PC-9 (cell line): ENCODE data around the gene TRAPPC5. TPM values are rescaled to one million over a fixed set of nuclear protein-coding genes. Genes with fewer than 3 reads are reported as not detected.
A peak's percentile ranks its signal among the peaks of the same experiment; 100 is the strongest.

Experiments
- BruUV-seq: library from RNA; stranded (reverse); fragments of 400-500 nt; replicated peaks from 2 replicates; lab custom pipeline; 2021; lab: Mats Ljungman, UMichigan
- CTCF ChIA-PET: fragments of 300-600 bp; sonication (Branson Sonifier 250); formaldehyde crosslinking; loops from one replicate; lab custom pipeline; 2022; ENCODE audit warnings: antibody characterized with exemption; lab: Charles Lee
- POLR2A ChIA-PET: fragments of 300-600 bp; sonication (Branson Sonifier 250); formaldehyde crosslinking; loops from one replicate; lab custom pipeline; 2022; ENCODE audit warnings: antibody characterized with exemption; ENCODE audit not compliant: unreplicated experiment; lab: Charles Lee
- DNase-seq, 2 experiments: peaks; one replicate each; pipeline versions ENCODE4 v3.0.0 to v3.0.0-alpha.2; 2015 to 2022; ENCODE audit warnings: mixed read lengths in 1 of 2
- H2AFZ ChIP-seq: fragments of 200-600 bp; sonication (generic); 2 replicates; pipeline ENCODE4 v1.8.1; 2017; ENCODE audit warnings: antibody characterized with exemption
- H3F3A ChIP-seq: fragments of 200-600 bp; sonication (generic); 2 replicates; pipeline ENCODE4 v1.8.1; 2017; ENCODE audit warnings: antibody characterized with exemption, mild to moderate bottlenecking, low read depth; ENCODE audit not compliant: insufficient read depth
- H3K27ac ChIP-seq: fragments of 200-600 bp; sonication (generic); 2 replicates; pipeline ENCODE4 v1.6.1; 2016; ENCODE audit warnings: mixed run types
- H3K27me3 ChIP-seq: fragments of 200-600 bp; sonication (generic); 2 replicates; pipeline ENCODE4 v1.6.1; 2016; ENCODE audit warnings: low read depth, mixed run types; ENCODE audit not compliant: insufficient read depth
- H3K36me3 ChIP-seq: fragments of 200-600 bp; sonication (generic); 2 replicates; pipeline ENCODE4 v1.6.1; 2016; ENCODE audit warnings: low read depth, mixed run types
- H3K4me1 ChIP-seq: fragments of 200-600 bp; sonication (generic); replicated peaks from 2 replicates; pipeline ENCODE4 v1.6.1; 2016; ENCODE audit warnings: mixed run types; ENCODE audit not compliant: insufficient read depth
- H3K4me2 ChIP-seq: fragments of 200-600 bp; sonication (generic); 2 replicates; pipeline ENCODE4 v1.6.1; 2017; ENCODE audit warnings: mixed run types
- H3K4me3 ChIP-seq: fragments of 200-600 bp; sonication (generic); 2 replicates; pipeline ENCODE4 v1.6.1; 2016; ENCODE audit warnings: mixed run types
- H3K79me2 ChIP-seq: fragments of 200-600 bp; sonication (generic); 2 replicates; pipeline ENCODE4 v1.6.1; 2017; ENCODE audit warnings: low read depth, mixed run types
- H3K9me2 ChIP-seq: fragments of 200-600 bp; sonication (generic); 2 replicates; pipeline ENCODE4 v1.8.1; 2017; ENCODE audit warnings: mild to moderate bottlenecking; ENCODE audit not compliant: insufficient read depth
- H3K9me3 ChIP-seq: fragments of 200-600 bp; sonication (generic); 2 replicates; pipeline ENCODE4 v1.8.1; 2016; ENCODE audit warnings: low read depth; ENCODE audit not compliant: insufficient read depth
- H4K20me1 ChIP-seq: fragments of 200-600 bp; sonication (generic); 2 replicates; pipeline ENCODE4 v1.8.1; 2017; ENCODE audit not compliant: insufficient read depth
- CTCF ChIP-seq: fragments of 200-600 bp; sonication (generic); conservative IDR thresholded peaks from 2 replicates; pipeline ENCODE4 v1.6.1; 2017; ENCODE audit warnings: mixed run types, antibody characterized with exemption, mild to moderate bottlenecking, moderate library complexity
- EZH2 ChIP-seq: fragments of 200-600 bp; sonication (generic); IDR thresholded peaks from 2 replicates; pipeline ENCODE4 v1.8.0; 2017; ENCODE audit warnings: antibody characterized with exemption, low read depth
- intact Hi-C: fragments of 100-400 bp; cut with micrococcal nuclease; formaldehyde crosslinking; loops from one replicate; pipeline ENCODE4 v1.10.0; 2022; ENCODE audit not compliant: unreplicated experiment
- total RNA-seq: library from RNA; stranded (reverse); gene quantifications from 2 replicates; pipeline ENCODE4 v1.2.3, GENCODE V29; 2021

TRAPPC5 gene
- total RNA-seq, 1 experiment from 2014 or later: 103 TPM

- no peak for DNase-seq
- Histone ChIP-seq H3K36me3 (0 out of 2 replicates have a peak, but pooled peaks cover 6% of the 10 kb centered on the region), H3K4me2 (peak overlapping the region; percentile 88), H2AFZ (no peak overlapping the region), H3K4me1 (peaks cover 20% of the 10 kb centered on the region), H3F3A (peaks cover 20% of the 10 kb centered on the region), H3K4me3 (peak overlapping the region; percentile 91; the same call in 1 of the 2 replicates), H3K9me3 (no peaks in the 10 kb centered on the region), H3K79me2 (peaks cover 19% of the 10 kb centered on the region), H3K27me3 (peaks cover 9% of the 10 kb centered on the region; the same call in 1 of the 2 replicates), H4K20me1 (peaks cover 25% of the 10 kb centered on the region), H3K27ac (no peak overlapping the region), H3K9me2 (no peaks in the 10 kb centered on the region)
- no peak for TF ChIP-seq CTCF
- TF ChIP-seq EZH2: no peak
- BruUV-seq: TSS peak; percentile 26
- ChIA-PET CTCF (no interaction called here), POLR2A (no interaction called here)
- intact Hi-C loops: no loop called here
These were observed 1.7 kb downstream of the TRAPPC5 start for GRCh38 chr19:7682175-7682855.

GRCh38 chr19:7685546-7686445 is 5.2 kb downstream of the TRAPPC5 start:
- CTCF ChIA-PET: no interaction called here
- no peak for TF ChIP-seq CTCF
- no peak for TF ChIP-seq EZH2
- Histone ChIP-seq H3K9me2 (no peaks in the 10 kb centered on the region), H3K9me3 (no peaks in the 10 kb centered on the region), H3K27me3 (peaks cover 7% of the 10 kb centered on the region; the same call in 1 of the 2 replicates), H3K36me3 (0 out of 2 replicates have a peak, but pooled peaks cover 6% of the 10 kb centered on the region), H3K4me3 (no peak overlapping the region), H3K4me2 (0 out of 2 replicates have a peak overlapping the region, but pooled peaks have one; percentile 6), H3K79me2 (peaks cover 18% of the 10 kb centered on the region), H2AFZ (no peak overlapping the region), H4K20me1 (peaks cover 25% of the 10 kb centered on the region), H3F3A (peaks cover 20% of the 10 kb centered on the region), H3K4me1 (peaks cover 15% of the 10 kb centered on the region), H3K27ac (no peak overlapping the region)
- no peak for DNase-seq
- POLR2A ChIA-PET: no interaction called here
- no TSS peak for BruUV-seq
- intact Hi-C loops: no loop called here

GRCh38 chr19:7687177-7687576 is 6.5 kb downstream of the TRAPPC5 start:
- no peak for DNase-seq
- Histone ChIP-seq H3K4me3 (no peak overlapping the region), H3K79me2 (peaks cover 4% of the 10 kb centered on the region; the same call in 1 of the 2 replicates), H3K36me3 (0 out of 2 replicates have a peak, but pooled peaks cover 6% of the 10 kb centered on the region), H3K9me2 (no peaks in the 10 kb centered on the region), H3K4me2 (no peak overlapping the region), H3F3A (peaks cover 20% of the 10 kb centered on the region), H3K4me1 (peaks cover 15% of the 10 kb centered on the region), H2AFZ (no peak overlapping the region), H4K20me1 (peaks cover 25% of the 10 kb centered on the region), H3K27ac (no peak overlapping the region), H3K27me3 (peaks cover 18% of the 10 kb centered on the region), H3K9me3 (no peaks in the 10 kb centered on the region)
- TF ChIP-seq EZH2 (no peak), CTCF (no peak)
- intact Hi-C loops: no loop called here
- CTCF ChIA-PET: no interaction called here
- no TSS peak for BruUV-seq
- POLR2A ChIA-PET: no interaction called here
